ENCODE results near the gene DMPK.
A peak's percentile ranks its signal among the peaks of the same experiment; 100 is the strongest.

The DMPK gene

DNA sequence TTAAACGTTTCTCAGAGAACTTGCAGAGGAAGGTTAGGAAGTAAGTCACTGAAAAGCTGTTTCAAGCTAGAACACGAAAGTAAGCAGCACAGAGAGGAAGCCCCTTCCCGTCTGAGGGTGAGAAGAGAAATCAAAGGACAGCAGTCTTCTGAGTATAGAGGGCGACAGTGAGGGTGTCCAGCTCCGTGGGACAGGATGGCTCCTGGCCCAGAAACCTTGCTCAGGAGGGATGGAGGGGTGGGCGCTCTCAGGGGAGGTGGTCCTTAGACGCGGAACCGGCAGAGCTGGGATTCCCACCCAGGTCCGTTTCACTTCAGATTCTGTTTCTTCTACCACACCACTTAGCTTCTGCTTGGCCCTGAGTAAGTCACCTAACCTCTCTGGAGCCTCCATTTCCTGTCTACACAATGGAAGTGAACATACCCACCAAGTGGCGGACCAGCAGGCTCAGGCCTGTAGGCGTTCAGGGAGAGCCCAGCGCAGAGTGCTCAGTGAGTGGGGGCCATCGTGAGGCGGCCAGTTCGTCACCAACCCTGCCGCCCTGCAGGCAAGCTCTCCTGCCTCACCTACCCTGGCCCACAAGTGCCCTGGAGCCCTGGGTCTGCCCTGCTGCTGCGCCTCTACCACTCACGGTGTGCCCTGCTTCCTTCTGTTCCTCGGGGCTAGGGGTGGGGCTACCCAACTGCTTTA, 38.3 kb upstream of the DMPK start:
- TF ChIP-seq, protein P1, sequence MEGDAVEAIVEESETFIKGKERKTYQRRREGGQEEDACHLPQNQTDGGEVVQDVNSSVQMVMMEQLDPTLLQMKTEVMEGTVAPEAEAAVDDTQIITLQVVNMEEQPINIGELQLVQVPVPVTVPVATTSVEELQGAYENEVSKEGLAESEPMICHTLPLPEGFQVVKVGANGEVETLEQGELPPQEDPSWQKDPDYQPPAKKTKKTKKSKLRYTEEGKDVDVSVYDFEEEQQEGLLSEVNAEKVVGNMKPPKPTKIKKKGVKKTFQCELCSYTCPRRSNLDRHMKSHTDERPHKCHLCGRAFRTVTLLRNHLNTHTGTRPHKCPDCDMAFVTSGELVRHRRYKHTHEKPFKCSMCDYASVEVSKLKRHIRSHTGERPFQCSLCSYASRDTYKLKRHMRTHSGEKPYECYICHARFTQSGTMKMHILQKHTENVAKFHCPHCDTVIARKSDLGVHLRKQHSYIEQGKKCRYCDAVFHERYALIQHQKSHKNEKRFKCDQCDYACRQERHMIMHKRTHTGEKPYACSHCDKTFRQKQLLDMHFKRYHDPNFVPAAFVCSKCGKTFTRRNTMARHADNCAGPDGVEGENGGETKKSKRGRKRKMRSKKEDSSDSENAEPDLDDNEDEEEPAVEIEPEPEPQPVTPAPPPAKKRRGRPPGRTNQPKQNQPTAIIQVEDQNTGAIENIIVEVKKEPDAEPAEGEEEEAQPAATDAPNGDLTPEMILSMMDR (IDR thresholded peaks at IDR 0.05; ENCODE audit: low read depth, low read length): no peak
- DNase-seq (ENCODE audit: low read depth in 2 of 2): no peak
- no peak overlapping the region for H3K4me3 ChIP-seq (replicated peaks in 1 of 2; ENCODE audit: low read depth in 2 of 2, low read length in 2 of 2)

DNA sequence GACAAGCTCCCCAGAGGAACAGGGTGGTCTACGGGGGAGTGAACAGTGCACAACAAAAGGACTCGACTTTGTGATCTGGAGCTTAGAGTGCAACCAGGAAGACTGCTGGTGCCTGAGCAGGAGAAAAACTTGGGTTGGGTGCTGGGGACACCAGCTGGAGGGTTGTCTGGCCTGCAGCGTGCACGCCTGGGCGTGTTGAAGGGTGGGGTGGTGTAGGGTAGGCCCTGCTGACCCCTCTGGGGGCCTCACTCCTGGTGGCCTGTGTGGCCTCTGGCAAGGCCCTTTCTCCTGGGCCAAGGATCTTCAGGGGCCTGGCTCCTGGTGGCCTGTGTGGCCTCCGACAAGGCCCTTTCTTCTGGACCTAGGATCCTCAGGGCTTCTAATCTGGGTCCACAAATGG, 37.5 kb upstream of the DMPK start:
- H3K4me3 ChIP-seq (replicated peaks in 1 of 2; ENCODE audit: low read depth in 2 of 2, low read length in 2 of 2): no peak overlapping the region
- no peak for DNase-seq (ENCODE audit: low read depth in 2 of 2)
- TF ChIP-seq, protein P1 (IDR thresholded peaks at IDR 0.05; ENCODE audit: low read depth, low read length): no peak

DNA sequence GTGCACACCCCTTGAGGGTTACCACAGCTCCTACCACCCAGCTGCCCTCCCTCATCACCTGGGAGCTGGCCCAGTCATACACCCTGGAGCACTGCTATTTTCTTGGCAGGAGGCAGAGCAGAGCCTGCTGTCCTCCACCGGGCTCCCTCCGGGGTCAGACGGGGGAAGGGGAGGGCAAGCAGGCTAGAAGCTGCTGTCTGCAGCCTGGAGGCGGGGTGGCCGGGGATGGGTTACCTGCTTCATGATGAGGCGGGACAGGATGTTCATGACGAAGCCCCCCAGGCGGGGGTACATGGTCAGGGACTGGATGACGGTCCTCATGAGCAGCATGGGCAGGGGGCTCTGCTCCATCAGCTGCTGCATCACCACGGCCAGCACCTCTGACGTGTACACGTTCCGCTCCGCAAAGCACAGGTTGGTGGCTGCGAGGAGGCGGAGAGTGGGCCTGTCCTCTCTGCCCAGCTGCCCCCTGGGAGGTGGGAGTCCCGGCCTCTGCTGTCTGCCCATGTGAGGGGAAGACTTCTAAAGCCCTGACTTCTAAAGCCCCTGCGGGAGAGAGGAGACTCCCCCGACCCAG, 35.5 kb upstream of the DMPK start:
- DNase-seq (ENCODE audit: low read depth in 2 of 2): no peak
- H3K4me3 ChIP-seq (replicated peaks in 1 of 2; ENCODE audit: low read depth in 2 of 2, low read length in 2 of 2): no peak overlapping the region
- TF ChIP-seq, protein P1 (IDR thresholded peaks at IDR 0.05; ENCODE audit: low read depth, low read length): no peak

DNA sequence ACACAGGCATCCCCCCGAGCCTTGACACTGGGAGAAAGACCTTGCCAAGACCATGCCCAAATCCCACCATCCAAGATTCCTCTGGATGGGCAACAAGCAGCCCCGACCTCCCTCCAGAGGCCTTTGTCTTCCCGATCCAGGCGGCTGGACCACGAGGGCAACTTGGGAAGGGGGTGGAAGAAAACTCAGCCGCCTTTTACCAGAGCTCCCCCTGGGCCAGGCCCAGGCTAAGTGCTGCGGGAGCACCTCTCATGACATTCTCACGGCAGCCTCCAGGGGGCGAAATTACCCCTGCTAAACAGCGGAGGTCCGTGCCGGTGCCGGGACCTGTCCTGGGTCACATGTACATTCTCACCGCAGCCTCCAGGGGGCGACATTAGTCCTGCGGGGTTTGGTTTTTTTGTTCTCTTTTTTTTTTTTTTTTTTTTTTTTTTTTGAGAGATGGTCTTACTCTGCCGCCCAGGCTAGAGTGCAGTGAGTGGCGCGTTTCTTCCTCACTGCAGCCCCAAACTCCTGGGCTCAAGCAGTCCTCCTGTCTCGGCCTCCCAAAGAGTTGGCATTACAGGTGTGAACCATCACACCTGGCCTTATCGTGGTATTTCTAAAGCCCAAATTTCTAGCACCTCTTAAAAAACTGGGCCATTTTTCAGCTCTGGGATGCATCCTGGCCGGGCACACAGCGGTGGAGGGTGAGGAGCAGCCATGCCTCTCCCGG, 34.9 kb upstream of the DMPK start:
- H3K4me3 ChIP-seq (replicated peaks in 1 of 2; ENCODE audit: low read depth in 2 of 2, low read length in 2 of 2): no peak overlapping the region
- peak; percentile 96 for DNase-seq (ENCODE audit: low read depth in 2 of 2)
- TF ChIP-seq, protein P1 (IDR thresholded peaks at IDR 0.05; ENCODE audit: low read depth, low read length): peak; percentile 94

DNA sequence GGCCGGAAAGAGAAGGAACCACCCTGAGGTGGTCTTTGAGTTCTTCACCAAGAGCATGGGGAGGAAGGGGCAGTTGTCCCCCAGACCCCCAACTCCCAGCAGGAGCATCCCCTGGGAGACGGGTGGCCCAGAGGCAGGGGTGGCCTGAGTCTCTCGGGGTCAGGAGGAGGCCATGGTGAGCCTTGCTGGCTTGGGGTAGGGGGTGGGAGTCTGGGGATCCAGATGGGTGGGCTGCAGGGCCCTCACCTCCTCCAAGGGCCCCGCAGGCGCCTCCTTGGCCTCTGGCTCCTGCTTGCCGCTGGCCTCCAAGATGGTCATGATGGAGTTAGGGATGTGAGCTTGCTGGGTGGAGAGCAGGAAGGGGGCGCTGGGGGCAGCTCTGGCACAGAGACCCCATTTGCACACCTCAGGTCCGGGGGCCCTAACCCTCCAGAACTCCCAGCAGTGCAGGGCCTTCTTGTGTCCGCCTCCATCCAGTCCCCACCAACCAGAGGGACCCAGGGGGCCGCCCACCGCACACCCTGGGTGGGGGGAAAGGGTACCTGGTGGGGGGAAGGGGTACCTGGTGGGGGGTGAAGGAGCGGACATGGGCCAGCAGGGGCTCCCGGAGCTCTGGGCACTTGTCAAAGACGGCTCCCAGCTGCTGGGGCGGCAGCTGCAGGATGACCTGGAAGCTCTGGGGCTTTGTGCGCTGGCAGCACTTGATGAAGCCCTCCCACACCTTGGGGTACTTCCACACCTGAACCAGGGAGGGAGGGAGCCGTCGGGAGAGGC, 34.1 kb upstream of the DMPK start:
- TF ChIP-seq, protein P1 (IDR thresholded peaks at IDR 0.05; ENCODE audit: low read depth, low read length): no peak
- DNase-seq (ENCODE audit: low read depth in 2 of 2): no peak
- H3K4me3 ChIP-seq (replicated peaks in 1 of 2; ENCODE audit: low read depth in 2 of 2, low read length in 2 of 2): no peak overlapping the region

DNA sequence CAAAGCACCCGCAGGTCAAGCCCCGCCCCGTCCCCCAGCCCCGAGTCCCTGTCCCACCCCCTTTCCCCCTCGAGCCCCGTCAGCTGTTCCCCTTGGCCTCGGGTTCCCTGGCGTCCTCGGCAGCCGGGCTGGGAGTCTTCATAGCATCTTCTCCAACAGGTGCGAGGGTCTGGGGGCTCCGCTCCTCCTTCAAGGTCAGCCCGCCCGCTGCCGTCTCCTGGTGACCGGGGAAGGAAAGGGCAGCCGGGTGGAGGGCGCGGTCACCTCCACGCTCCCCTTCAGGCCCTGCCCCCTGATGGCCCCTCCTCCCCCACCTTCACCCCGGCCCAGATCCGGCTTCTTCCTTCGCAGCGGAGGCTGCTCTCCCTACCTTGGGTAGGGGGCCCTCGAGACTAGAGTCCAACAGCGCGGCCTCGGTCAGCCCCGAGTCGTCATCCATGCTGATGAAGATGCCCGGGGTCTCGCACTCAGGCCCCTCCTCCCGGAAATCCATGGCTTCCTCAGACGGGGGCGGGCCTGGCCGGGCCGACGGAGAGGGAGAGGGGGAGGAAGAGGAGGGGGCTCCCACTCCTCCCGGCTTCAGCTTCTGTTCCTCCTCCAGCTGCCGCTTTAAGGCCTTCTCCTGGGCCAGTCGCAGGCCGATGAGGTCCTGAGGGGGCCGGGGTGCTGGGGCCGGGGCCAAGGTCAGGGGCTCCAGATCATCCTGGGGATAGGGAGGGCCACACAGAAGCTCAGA, 33.4 kb upstream of the DMPK start:
- TF ChIP-seq, protein P1 (IDR thresholded peaks at IDR 0.05; ENCODE audit: low read depth, low read length): no peak
- no peak overlapping the region for H3K4me3 ChIP-seq (replicated peaks in 1 of 2; ENCODE audit: low read depth in 2 of 2, low read length in 2 of 2)
- DNase-seq (ENCODE audit: low read depth in 2 of 2): no peak
